ENCODE data around the gene ZNF568.

The ZNF568 gene

GRCh38 chr19:36972571-36972970 lies 56.4 kb downstream of the ZNF568 start:
- no peak for TF ChIP-seq CTCF (conservative IDR thresholded peaks at IDR 0.05; ENCODE audit: control insufficient read depth, insufficient read depth, low read depth, low read length)
- peak overlapping the region; percentile 81 for H3K4me3 ChIP-seq (ENCODE audit: control insufficient read depth, low read depth, low read length)
- DNase-seq (ENCODE audit: low read depth): no peak

- DNase-seq (ENCODE audit: low read depth): peak; percentile 72
- H3K4me3 ChIP-seq (ENCODE audit: control insufficient read depth, low read depth, low read length): peak overlapping the region; percentile 81
- TF ChIP-seq CTCF (conservative IDR thresholded peaks at IDR 0.05; ENCODE audit: control insufficient read depth, insufficient read depth, low read depth, low read length): peak; percentile 68
Measured at GRCh38 chr19:36973021-36973843, 57.1 kb downstream of the ZNF568 start.

- H3K4me3 ChIP-seq (ENCODE audit: control insufficient read depth, low read depth, low read length): peak overlapping the region; percentile 81
- DNase-seq (ENCODE audit: low read depth): no peak
- no peak for TF ChIP-seq CTCF (conservative IDR thresholded peaks at IDR 0.05; ENCODE audit: control insufficient read depth, insufficient read depth, low read depth, low read length)
Measured at GRCh38 chr19:36973844-36974195, 57.7 kb downstream of the ZNF568 start.

GRCh38 chr19:36986131-36986530 lies 70.0 kb downstream of the ZNF568 start:
- no peak for DNase-seq (ENCODE audit: low read depth)
- no peak overlapping the region for H3K4me3 ChIP-seq (ENCODE audit: control insufficient read depth, low read depth, low read length)
- TF ChIP-seq CTCF (conservative IDR thresholded peaks at IDR 0.05; ENCODE audit: control insufficient read depth, insufficient read depth, low read depth, low read length): no peak

GRCh38 chr19:36986601-36987000 lies 70.5 kb downstream of the ZNF568 start:
- TF ChIP-seq CTCF (conservative IDR thresholded peaks at IDR 0.05; ENCODE audit: control insufficient read depth, insufficient read depth, low read depth, low read length): no peak
- DNase-seq (ENCODE audit: low read depth): no peak

DNA sequence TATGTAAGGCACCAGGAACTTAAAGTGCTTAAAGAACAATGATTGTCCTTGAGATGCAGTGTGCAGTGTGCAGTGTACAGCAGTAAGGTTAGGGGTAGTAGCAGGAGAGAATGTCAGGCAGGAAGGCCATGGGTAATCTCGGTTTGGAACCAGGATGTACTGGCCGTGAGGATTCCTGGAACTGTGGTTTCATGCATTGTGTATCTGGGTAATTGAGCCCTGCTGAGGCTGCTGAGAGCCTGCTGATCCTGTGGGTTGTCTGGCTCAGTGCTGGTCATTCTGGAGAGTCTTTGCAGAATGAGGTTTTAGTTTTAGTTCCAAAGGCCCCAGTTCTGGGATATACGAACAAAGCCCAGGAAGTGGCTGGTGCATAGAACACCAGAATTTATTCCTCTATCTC lies 71.0 kb downstream of the ZNF568 start:
- TF ChIP-seq CTCF (conservative IDR thresholded peaks at IDR 0.05; ENCODE audit: control insufficient read depth, insufficient read depth, low read depth, low read length): no peak
- no peak overlapping the region for H3K4me3 ChIP-seq (ENCODE audit: control insufficient read depth, low read depth, low read length)
- no peak for DNase-seq (ENCODE audit: low read depth)

More at GRCh38 chr19:36986601-36987000, 70.5 kb downstream of the ZNF568 start:
- no peak overlapping the region for H3K4me3 ChIP-seq (ENCODE audit: control insufficient read depth, low read depth, low read length)

Measured in fibroblast of mammary gland (primary cell).